ENCODE data around the gene PRR5. TPM values are rescaled to one million over a fixed set of nuclear protein-coding genes. Genes with fewer than 3 reads are reported as not detected.
"Not testable (repeated sequence)": the region's sequence is repeated elsewhere in the genome, so short reads cannot be mapped to it uniquely, and the experiment has no call there.

The PRR5 gene
- total RNA-seq, 4 donors from 2014 or later, result 4.2 to 9.8 (median 7.1) TPM

- Histone ChIP-seq H3K4me1 (peaks cover 0 to 14% (median 0%) of the 10 kb centered on the region in 3 donors), H3K4me3 (no peak overlapping the region), H3K27me3 (peaks cover 14% of the 10 kb centered on the region), H3K27ac (no peak overlapping the region), H3K9me3 (no peaks in the 10 kb centered on the region), H3K36me3 (no peaks in the 10 kb centered on the region)
- 30 to 82% methylated on average over 2 to 5 of the region's 10 CpGs for WGBS, 2 donors (ENCODE audit: low coverage in 1 of 2)
- ATAC-seq, result no peak
- TF ChIP-seq, protein P1, sequence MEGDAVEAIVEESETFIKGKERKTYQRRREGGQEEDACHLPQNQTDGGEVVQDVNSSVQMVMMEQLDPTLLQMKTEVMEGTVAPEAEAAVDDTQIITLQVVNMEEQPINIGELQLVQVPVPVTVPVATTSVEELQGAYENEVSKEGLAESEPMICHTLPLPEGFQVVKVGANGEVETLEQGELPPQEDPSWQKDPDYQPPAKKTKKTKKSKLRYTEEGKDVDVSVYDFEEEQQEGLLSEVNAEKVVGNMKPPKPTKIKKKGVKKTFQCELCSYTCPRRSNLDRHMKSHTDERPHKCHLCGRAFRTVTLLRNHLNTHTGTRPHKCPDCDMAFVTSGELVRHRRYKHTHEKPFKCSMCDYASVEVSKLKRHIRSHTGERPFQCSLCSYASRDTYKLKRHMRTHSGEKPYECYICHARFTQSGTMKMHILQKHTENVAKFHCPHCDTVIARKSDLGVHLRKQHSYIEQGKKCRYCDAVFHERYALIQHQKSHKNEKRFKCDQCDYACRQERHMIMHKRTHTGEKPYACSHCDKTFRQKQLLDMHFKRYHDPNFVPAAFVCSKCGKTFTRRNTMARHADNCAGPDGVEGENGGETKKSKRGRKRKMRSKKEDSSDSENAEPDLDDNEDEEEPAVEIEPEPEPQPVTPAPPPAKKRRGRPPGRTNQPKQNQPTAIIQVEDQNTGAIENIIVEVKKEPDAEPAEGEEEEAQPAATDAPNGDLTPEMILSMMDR (IDR thresholded peaks at IDR 0.05), result no peak
- TF ChIP-seq EP300 (IDR thresholded peaks at IDR 0.05), result no peak
- no peak for TF ChIP-seq POLR2AphosphoS5 (IDR thresholded peaks at IDR 0.05)
- no peak for TF ChIP-seq POLR2A (IDR thresholded peaks at IDR 0.05)
These were observed 24.6 kb upstream of the PRR5 start for GRCh38 chr22:44677353-44677840.

- TF ChIP-seq EP300 (IDR thresholded peaks at IDR 0.05), result no peak
- TF ChIP-seq, protein P1 (IDR thresholded peaks at IDR 0.05), result no peak
- TF ChIP-seq POLR2A (IDR thresholded peaks at IDR 0.05), result no peak
- no peak for TF ChIP-seq POLR2AphosphoS5 (IDR thresholded peaks at IDR 0.05)
- 0 to 86% methylated on average over 1 to 11 of the region's 18 CpGs for WGBS, 2 donors (ENCODE audit: low coverage in 1 of 2)
- H3K4me3 ChIP-seq, result no peak overlapping the region
- peaks cover 0 to 14% (median 0%) of the 10 kb centered on the region in 3 donors for H3K4me1 ChIP-seq
- H3K36me3 ChIP-seq, result no peaks in the 10 kb centered on the region
- no peaks in the 10 kb centered on the region for H3K9me3 ChIP-seq
- H3K27ac ChIP-seq, result no peak overlapping the region
- ATAC-seq, result no peak
- H3K27me3 ChIP-seq, result peaks cover 14% of the 10 kb centered on the region
These were observed 24.0 kb upstream of the PRR5 start for GRCh38 chr22:44677871-44678555.

DNA sequence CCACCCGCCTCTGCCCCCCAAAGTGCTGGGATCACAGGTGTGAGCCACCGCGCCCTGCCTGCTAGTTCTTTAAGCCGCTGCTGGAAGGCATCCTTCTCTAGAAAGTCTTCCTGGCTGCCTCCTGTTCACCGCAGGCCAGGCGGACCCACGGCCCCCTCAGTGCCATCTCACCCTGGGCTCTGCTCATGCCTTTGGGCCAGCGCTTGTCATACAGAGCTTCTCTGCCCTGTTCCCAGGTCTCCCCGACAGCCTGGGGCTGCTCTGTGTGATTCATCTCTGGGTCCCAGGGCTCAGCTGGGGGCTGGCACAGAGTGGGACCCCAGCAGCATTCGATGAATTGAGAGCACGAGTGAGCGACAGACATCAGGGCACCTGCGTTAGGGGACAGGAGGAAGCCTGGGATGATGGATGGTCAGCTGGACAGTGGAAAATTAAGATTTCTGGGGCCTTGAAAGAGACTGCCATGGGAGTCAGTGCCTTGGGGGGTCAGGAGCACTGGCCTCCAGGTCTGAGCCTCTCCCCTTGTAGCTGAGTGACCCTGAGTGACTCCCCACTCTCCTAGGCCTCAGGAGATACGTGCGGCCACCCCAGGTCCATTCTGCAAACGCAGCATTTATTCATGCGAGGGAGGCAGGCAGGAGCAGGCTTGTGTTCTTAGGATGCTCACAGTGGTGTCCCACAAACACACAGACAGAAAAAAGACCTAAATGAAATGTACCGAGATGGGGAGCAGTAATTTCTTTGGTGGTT is 23.3 kb upstream of the PRR5 start:
- Histone ChIP-seq H3K4me1 (peaks cover 0 to 14% (median 0%) of the 10 kb centered on the region in 3 donors), H3K9me3 (no peaks in the 10 kb centered on the region), H3K27ac (no peak overlapping the region), H3K36me3 (no peaks in the 10 kb centered on the region), H3K4me3 (no peak overlapping the region), H3K27me3 (peaks cover 14% of the 10 kb centered on the region)
- 80 to 82% methylated on average over 1 to 14 of the region's 18 CpGs for WGBS, 2 donors (ENCODE audit: low coverage in 1 of 2)
- ATAC-seq, result no peak
- TF ChIP-seq, protein P1 (IDR thresholded peaks at IDR 0.05), result no peak
- TF ChIP-seq EP300 (IDR thresholded peaks at IDR 0.05) (no peak), POLR2A (IDR thresholded peaks at IDR 0.05) (no peak), POLR2AphosphoS5 (IDR thresholded peaks at IDR 0.05) (no peak)

DNA sequence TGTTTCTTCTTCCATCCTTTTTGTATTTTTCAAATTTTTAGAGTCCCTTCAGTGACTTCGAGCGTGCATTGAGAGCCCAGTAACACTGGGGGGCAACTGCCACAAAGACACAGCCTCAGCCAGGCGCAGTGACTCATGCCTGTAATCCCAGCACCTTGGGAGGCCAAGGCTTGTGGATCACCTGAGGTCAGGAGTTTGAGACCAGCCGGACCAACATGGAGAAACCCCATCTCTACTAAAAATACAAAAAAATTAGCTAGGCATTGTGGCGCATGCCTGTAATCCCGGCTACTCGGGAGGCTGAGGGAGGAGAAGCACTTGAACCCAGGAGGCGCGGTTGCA is 22.7 kb upstream of the PRR5 start:
- H3K27ac ChIP-seq, H3K36me3 ChIP-seq, H3K4me3 ChIP-seq, ATAC-seq, H3K9me3 ChIP-seq: not testable (repeated sequence)
- 98% methylated on average over 5 of the region's 9 CpGs; no CpG with 5 or more reads in 1 of the 2 donors for WGBS, 2 donors (ENCODE audit: low coverage in 1 of 2)
- Histone ChIP-seq H3K4me1 (peaks cover 0 to 16% (median 0%) of the 10 kb centered on the region in 3 donors), H3K27me3 (peaks cover 14% of the 10 kb centered on the region)

GRCh38 chr22:44680058-44680457 is 21.9 kb upstream of the PRR5 start:
- Histone ChIP-seq H3K9me3 (no peaks in the 10 kb centered on the region), H3K36me3 (no peaks in the 10 kb centered on the region), H3K4me3 (no peak overlapping the region), H3K27ac (no peak overlapping the region), H3K27me3 (peaks cover 14% of the 10 kb centered on the region), H3K4me1 (peaks cover 0 to 24% (median 0%) of the 10 kb centered on the region in 3 donors)
- TF ChIP-seq POLR2A (IDR thresholded peaks at IDR 0.05), result no peak
- TF ChIP-seq POLR2AphosphoS5 (IDR thresholded peaks at IDR 0.05), result no peak
- TF ChIP-seq, protein P1 (IDR thresholded peaks at IDR 0.05), result no peak
- TF ChIP-seq EP300 (IDR thresholded peaks at IDR 0.05), result no peak
- no peak for ATAC-seq
- 17% methylated on average over 1 of the region's 5 CpGs; no CpG with 5 or more reads in 1 of the 2 donors for WGBS, 2 donors (ENCODE audit: low coverage in 1 of 2)

Data from gastroesophageal sphincter (tissue), 4 donors.